Neural progenitor cell (in vitro differentiated cells): Measurements from ENCODE around the gene FGF11.

Source experiments
- CTCF ChIP-seq: fragments of 200-600 bp; sonication (generic); IDR thresholded peaks from 2 replicates; pipeline ENCODE4 v1.5.1; 2017; ENCODE audit warnings: antibody characterized with exemption, mild to moderate bottlenecking
- EZH2 ChIP-seq: fragments of 200-600 bp; sonication (generic); IDR thresholded peaks from 2 replicates; pipeline ENCODE4 v1.6.1; 2017; ENCODE audit warnings: antibody characterized with exemption, mild to moderate bottlenecking, moderate library complexity
- EZH2phosphoT487 ChIP-seq: fragments of 200-600 bp; sonication (generic); IDR thresholded peaks from 2 replicates; pipeline ENCODE4 v1.6.1; 2017; ENCODE audit warnings: antibody characterized with exemption

GRCh38 chr17:7427549-7427948, 11.8 kb upstream of the FGF11 start:
- TF ChIP-seq EZH2 (no peak), CTCF (no peak), EZH2phosphoT487 (no peak)
